LNCAP (cell line): ENCODE results near the gene SMYD2.

Experiments
- CTCF ChIP-seq: fragments of 450-650 bp; IDR thresholded peaks from 2 replicates; pipeline ENCODE4 v1.5.1; 2017; ENCODE audit warnings: mild to moderate bottlenecking

The SMYD2 gene

GRCh38 chr1:214287884-214288283 lies 6.9 kb downstream of the SMYD2 start:
- TF ChIP-seq CTCF, result no peak

GRCh38 chr1:214289574-214290272 lies 8.8 kb downstream of the SMYD2 start:
- no peak for TF ChIP-seq CTCF

- TF ChIP-seq CTCF, result no peak
These were observed 9.6 kb downstream of the SMYD2 start for GRCh38 chr1:214290424-214291037.

GRCh38 chr1:214292322-214292721 lies 11.4 kb downstream of the SMYD2 start:
- TF ChIP-seq CTCF, result no peak

- TF ChIP-seq CTCF, result no peak
These were observed 15.0 kb downstream of the SMYD2 start for GRCh38 chr1:214295934-214296333.

- TF ChIP-seq CTCF, result no peak
These were observed 16.1 kb downstream of the SMYD2 start for GRCh38 chr1:214296860-214297745.

- no peak for TF ChIP-seq CTCF
These were observed 19.3 kb downstream of the SMYD2 start for GRCh38 chr1:214300149-214300780.
